Astrocyte of the cerebellum (primary cell): Measurements from ENCODE around the gene SYTL1.
A peak's percentile ranks its signal among the peaks of the same experiment; 100 is the strongest.

ENCODE experiments used
- DNase-seq: peaks from one replicate; pipeline ENCODE4 v3.0.0-alpha.2; 2011; ENCODE audit warnings: low read depth
- H3K4me3 ChIP-seq: 2 replicates; pipeline ENCODE4 v1.5.1; 2011; ENCODE audit warnings: mild to moderate bottlenecking, low read depth, low read length, moderate library complexity
- CTCF ChIP-seq: IDR thresholded peaks from 2 replicates; pipeline ENCODE4 v1.5.1; 2012; ENCODE audit warnings: low read length, low read depth, moderate library complexity, mild to moderate bottlenecking; ENCODE audit errors: missing control alignments
- in situ Hi-C: cut with HindIII; loops from 2 replicates; pipeline ENCODE4 v1.10.0; 2017; ENCODE audit warnings: low sequenced_read_pairs

SYTL1 gene

GRCh38 chr1:27394925-27395324 lies 53.1 kb downstream of the SYTL1 start:
- in situ Hi-C loops = loop anchor here (5.0 kb wide), 1 partner anchor 103 kb away; no protein-coding TSS in a partner anchor
- no peak for TF ChIP-seq CTCF
- H3K4me3 ChIP-seq = no peak overlapping the region
- no peak for DNase-seq

DNA sequence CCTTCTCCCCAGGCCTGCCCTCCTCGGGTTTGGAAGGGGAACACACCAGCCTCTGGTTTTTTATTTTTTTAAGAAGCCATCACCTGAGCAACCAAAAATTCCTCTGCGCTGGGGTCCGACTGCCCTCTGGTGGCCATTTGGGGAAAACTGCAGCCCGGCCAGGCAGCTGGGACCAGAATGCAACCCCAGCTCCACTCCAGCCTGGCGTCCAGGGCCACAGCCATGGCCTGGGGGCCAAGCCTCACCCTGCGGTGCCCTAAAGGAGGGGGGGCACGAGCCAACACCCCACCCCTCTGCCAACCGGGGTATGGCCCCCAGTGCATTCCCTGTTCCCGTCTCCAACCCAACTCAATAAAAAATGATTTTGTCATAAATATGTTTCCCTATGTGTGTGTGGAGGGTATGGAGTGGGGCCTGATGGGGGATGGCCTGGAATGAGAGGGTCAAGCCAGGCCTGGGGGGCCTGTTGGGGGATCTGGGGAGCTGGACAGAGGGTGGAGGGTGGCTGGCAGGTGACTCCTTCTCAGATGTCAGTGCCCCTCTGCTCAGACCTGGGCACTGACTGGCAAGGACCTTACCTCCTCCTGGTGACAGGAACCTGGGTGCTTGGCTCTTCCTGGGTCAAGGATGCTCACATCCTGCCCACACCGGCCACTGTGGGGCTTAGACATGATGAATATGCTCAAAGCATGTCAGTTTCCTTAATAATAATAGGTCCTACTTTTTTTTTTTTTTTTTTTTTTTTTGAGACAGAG lies 53.8 kb downstream of the SYTL1 start:
- in situ Hi-C loops = loop anchor here (5.0 kb wide), 1 partner anchor 103 kb away; no protein-coding TSS in a partner anchor
- H3K4me3 ChIP-seq = no peak overlapping the region
- peak; percentile 98 for TF ChIP-seq CTCF
- peak; percentile 40 for DNase-seq

- no peak for TF ChIP-seq CTCF
- no peak for DNase-seq
- H3K4me3 ChIP-seq = no peak overlapping the region
- in situ Hi-C loops = loop anchor here (5.0 kb wide), 1 partner anchor 105 kb away; no protein-coding TSS in a partner anchor
These were observed 55.3 kb downstream of the SYTL1 start for GRCh38 chr1:27397110-27397509.

- in situ Hi-C loops = loop anchor here (5.0 kb wide), 1 partner anchor 105 kb away; no protein-coding TSS in a partner anchor
- no peak for TF ChIP-seq CTCF
- no peak for DNase-seq
- no peak overlapping the region for H3K4me3 ChIP-seq
These were observed 55.9 kb downstream of the SYTL1 start for GRCh38 chr1:27397749-27398148.

GRCh38 chr1:27398405-27399149 lies 56.8 kb downstream of the SYTL1 start:
- no peak overlapping the region for H3K4me3 ChIP-seq
- no peak for TF ChIP-seq CTCF
- DNase-seq = no peak
- in situ Hi-C loops = loop anchor here (5.0 kb wide), 1 partner anchor 106 kb away; no protein-coding TSS in a partner anchor

GRCh38 chr1:27399251-27400025 lies 57.6 kb downstream of the SYTL1 start:
- no peak overlapping the region for H3K4me3 ChIP-seq
- no peak for DNase-seq
- in situ Hi-C loops = loop anchor here (5.0 kb wide), 2 partner anchors 107 to 198 kb away; no protein-coding TSS in a partner anchor
- TF ChIP-seq CTCF = no peak
